ENCODE results near the gene DYDC2. TPM values are rescaled to one million over a fixed set of nuclear protein-coding genes. Genes with fewer than 3 reads are reported as not detected.
A peak's percentile ranks its signal among the peaks of the same experiment; 100 is the strongest.

Gene DYDC2
- total RNA-seq, 1 donor from 2014 or later: 1.1 TPM

- Mint-ChIP-seq H3K9me3 (peaks cover 7% of the 10 kb centered on the region), H3K4me3 (no peak overlapping the region), H3K27ac (no peak overlapping the region), H3K27me3 (no peaks in the 10 kb centered on the region), H3K36me3 (peaks cover 3% of the 10 kb centered on the region), H3K4me1 (ENCODE audit: unreplicated experiment) (no peaks in the 10 kb centered on the region)
- TF ChIP-seq CTCF (conservative IDR thresholded peaks at IDR 0.05): no peak
- no peak for DNase-seq (ENCODE audit: extremely low spot score, unreplicated experiment)
These were observed 14.9 kb downstream of the DYDC2 start for GRCh38 chr10:80371467-80371866.

GRCh38 chr10:80372675-80373074, 16.1 kb downstream of the DYDC2 start:
- peaks cover 3% of the 10 kb centered on the region for H3K36me3 Mint-ChIP-seq

GRCh38 chr10:80373502-80373901, 16.9 kb downstream of the DYDC2 start:
- H3K27me3 Mint-ChIP-seq: no peaks in the 10 kb centered on the region
- no peaks in the 10 kb centered on the region for H3K36me3 Mint-ChIP-seq
- no peak for TF ChIP-seq CTCF (conservative IDR thresholded peaks at IDR 0.05)
- no peaks in the 10 kb centered on the region for H3K9me3 Mint-ChIP-seq
- no peak overlapping the region for H3K4me3 Mint-ChIP-seq
- H3K27ac Mint-ChIP-seq: no peak overlapping the region
- DNase-seq (ENCODE audit: extremely low spot score, unreplicated experiment): no peak
- no peaks in the 10 kb centered on the region for H3K4me1 Mint-ChIP-seq (ENCODE audit: unreplicated experiment)

More at GRCh38 chr10:80372675-80373074, 16.1 kb downstream of the DYDC2 start:
- Mint-ChIP-seq H3K27ac (no peak overlapping the region), H3K27me3 (no peaks in the 10 kb centered on the region), H3K4me1 (ENCODE audit: unreplicated experiment) (no peaks in the 10 kb centered on the region), H3K9me3 (peaks cover 5% of the 10 kb centered on the region), H3K4me3 (no peak overlapping the region)
- no peak for DNase-seq (ENCODE audit: extremely low spot score, unreplicated experiment)
- peak; percentile 13 for TF ChIP-seq CTCF (conservative IDR thresholded peaks at IDR 0.05)

DNA sequence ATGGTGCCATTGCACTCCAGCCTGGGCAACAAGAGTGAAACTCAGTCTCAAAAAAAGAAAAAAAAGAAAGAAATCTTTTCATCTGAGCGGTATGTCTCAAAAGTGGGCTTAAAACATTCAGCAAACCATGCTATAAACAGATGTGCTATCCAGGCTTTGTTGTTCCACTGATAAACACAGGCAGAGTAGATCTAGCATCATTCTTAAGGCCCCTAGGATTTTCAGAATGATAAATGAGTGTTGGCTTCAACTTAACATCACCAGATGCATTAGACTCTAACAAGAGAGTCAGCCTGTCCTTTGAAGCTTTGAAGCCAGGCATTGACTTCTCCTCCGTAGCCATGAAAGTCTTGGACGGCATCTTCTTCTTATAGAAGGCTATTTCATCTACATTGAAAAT, 23.1 kb downstream of the DYDC2 start:
- no peak overlapping the region for H3K27ac Mint-ChIP-seq
- no peak for TF ChIP-seq CTCF (conservative IDR thresholded peaks at IDR 0.05)
- H3K4me3 Mint-ChIP-seq: no peak overlapping the region
- H3K36me3 Mint-ChIP-seq: no peaks in the 10 kb centered on the region
- DNase-seq (ENCODE audit: extremely low spot score, unreplicated experiment): no peak
- no peaks in the 10 kb centered on the region for H3K27me3 Mint-ChIP-seq
- peaks cover 5% of the 10 kb centered on the region for H3K4me1 Mint-ChIP-seq (ENCODE audit: unreplicated experiment)
- H3K9me3 Mint-ChIP-seq: no peaks in the 10 kb centered on the region

DNA sequence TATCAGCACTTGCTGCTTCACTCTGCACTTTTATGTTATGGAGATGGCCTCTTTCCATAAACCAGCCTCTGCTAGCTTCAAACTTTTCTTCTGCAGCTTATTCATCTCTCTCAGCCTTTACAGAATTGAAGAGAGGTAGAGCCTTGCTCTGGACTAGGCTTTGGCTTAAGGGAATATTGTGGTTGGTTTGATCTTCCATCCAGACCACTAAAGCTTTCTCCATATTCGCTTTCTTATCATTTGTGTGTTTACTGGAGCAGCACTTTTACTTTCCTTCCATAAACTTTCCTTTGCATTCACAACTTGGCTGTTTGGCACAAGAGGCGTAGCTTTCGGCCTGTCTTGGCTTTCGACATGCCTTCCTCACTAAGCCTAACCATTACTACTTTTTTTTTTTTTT, 23.6 kb downstream of the DYDC2 start:
- H3K27me3 Mint-ChIP-seq: no peaks in the 10 kb centered on the region
- H3K36me3 Mint-ChIP-seq: no peaks in the 10 kb centered on the region
- H3K9me3 Mint-ChIP-seq: no peaks in the 10 kb centered on the region
- H3K27ac Mint-ChIP-seq: no peak overlapping the region
- peaks cover 5% of the 10 kb centered on the region for H3K4me1 Mint-ChIP-seq (ENCODE audit: unreplicated experiment)
- TF ChIP-seq CTCF (conservative IDR thresholded peaks at IDR 0.05): no peak
- no peak for DNase-seq (ENCODE audit: extremely low spot score, unreplicated experiment)
- no peak overlapping the region for H3K4me3 Mint-ChIP-seq

GRCh38 chr10:80382989-80383388, 26.4 kb downstream of the DYDC2 start:
- no peak overlapping the region for H3K27ac Mint-ChIP-seq
- H3K27me3 Mint-ChIP-seq: no peaks in the 10 kb centered on the region
- TF ChIP-seq CTCF (conservative IDR thresholded peaks at IDR 0.05): peak; percentile 77
- H3K9me3 Mint-ChIP-seq: no peaks in the 10 kb centered on the region
- no peak overlapping the region for H3K4me3 Mint-ChIP-seq
- no peaks in the 10 kb centered on the region for H3K36me3 Mint-ChIP-seq
- no peak for DNase-seq (ENCODE audit: extremely low spot score, unreplicated experiment)
- H3K4me1 Mint-ChIP-seq (ENCODE audit: unreplicated experiment): peaks cover 5% of the 10 kb centered on the region
